Measurements from ENCODE around the gene HSF4.
A peak's percentile ranks its signal among the peaks of the same experiment; 100 is the strongest.

Gene HSF4

GRCh38 chr16:67169011-67169451 is 4.5 kb downstream of the HSF4 start:
- no peak for DNase-seq

DNA sequence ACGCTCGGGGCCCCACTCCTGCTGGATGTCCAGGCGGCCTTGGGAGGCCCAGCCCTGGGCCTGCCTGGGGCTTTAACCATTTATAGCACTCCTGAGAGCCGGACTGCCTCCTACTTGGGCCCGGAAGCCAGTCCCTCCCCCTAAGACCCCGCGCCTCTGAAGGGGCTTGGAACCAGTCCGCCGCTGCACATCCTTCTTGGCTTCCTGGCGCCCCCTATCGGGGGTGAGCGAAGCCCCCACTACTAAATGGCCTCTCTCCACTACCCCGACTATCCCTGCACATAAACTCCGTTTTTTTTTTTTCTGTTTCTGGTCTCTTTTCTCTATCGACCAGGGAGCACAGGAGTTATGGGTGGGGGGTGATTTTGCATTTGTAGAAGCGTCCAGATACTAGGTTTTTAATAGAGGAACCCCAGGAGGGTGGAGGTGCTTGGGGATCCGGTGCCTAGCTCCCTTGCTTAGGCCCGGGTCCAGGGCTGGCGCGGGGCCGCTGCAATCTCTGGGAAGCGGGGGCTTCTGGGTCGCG is 5.2 kb downstream of the HSF4 start:
- DNase-seq: no peak

GRCh38 chr16:67170168-67170948 is 5.8 kb downstream of the HSF4 start, which contains the start of gene NOL3:
Gene NOL3, plus strand, starts transcription at chr16:67170538.
- DNase-seq: no peak

GRCh38 chr16:67170949-67171649 is 6.6 kb downstream of the HSF4 start:
- no peak for DNase-seq

GRCh38 chr16:67173323-67173722 is 8.8 kb downstream of the HSF4 start:
- DNase-seq: no peak

DNA sequence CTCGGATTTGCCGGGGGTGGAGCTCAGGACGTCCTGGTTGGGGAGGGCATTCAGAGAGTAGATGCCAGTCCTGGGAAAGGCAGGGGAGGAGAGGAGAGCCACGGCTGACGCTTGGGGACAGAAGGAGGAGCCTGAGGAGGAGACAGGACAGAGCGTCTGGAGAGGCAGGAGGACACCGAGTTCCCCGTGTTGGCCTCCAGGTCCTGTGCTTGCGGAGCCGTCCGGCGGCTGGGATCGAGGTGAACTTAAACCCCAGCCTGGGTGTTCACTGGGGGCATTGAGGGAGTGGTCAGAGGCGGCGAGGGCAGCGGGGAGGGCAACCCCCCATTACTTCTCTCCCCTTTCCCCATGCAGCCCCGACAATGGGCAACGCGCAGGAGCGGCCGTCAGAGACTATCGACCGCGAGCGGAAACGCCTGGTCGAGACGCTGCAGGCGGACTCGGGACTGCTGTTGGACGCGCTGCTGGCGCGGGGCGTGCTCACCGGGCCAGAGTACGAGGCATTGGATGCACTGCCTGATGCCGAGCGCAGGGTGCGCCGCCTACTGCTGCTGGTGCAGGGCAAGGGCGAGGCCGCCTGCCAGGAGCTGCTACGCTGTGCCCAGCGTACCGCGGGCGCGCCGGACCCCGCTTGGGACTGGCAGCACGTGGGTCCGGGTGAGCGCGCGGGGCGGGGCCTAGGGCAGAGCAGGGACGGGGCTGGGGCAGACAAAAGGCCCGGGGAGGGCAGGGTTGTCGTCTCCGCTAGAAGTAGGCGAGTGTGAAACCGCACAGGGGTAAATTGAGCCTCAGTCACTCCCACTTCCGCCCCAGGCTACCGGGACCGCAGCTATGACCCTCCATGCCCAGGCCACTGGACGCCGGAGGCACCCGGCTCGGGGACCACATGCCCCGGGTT is 9.5 kb downstream of the HSF4 start:
- peak; percentile 67 for DNase-seq

DNA sequence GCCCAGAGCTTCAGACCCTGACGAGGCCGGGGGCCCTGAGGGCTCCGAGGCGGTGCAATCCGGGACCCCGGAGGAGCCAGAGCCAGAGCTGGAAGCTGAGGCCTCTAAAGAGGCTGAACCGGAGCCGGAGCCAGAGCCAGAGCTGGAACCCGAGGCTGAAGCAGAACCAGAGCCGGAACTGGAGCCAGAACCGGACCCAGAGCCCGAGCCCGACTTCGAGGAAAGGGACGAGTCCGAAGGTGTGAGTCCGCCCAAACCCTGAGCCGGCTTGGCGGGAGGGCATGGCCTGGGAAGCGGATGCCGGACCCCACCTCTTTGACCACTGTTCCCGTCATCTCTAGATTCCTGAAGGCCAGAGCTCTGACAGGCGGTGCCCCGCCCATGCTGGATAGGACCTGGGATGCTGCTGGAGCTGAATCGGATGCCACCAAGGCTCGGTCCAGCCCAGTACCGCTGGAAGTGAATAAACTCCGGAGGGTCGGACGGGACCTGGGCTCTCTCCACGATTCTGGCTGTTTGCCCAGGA is 10.2 kb downstream of the HSF4 start:
- DNase-seq: no peak

DNA sequence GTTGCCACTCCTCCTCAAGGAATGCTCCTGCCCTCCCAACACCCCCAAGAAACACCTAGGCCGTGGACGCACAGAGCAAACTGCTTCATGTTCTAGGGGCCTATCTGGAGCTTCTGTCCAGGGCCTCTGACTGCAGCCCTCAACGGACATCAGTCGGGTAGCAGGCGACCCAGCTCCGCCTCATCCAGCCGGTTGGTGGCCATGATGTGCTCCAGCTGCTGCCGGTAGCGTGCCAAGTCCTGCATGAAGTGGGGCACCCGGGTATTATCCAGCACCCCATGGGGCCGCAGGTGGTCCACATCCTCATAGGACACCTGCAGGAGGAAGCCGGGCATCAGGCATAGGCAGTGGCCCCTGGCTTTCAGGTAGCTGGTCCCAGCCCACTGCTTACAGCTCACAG is 12.1 kb downstream of the HSF4 start:
- DNase-seq: no peak

GRCh38 chr16:67177743-67178699 is 13.5 kb downstream of the HSF4 start:
- DNase-seq: peak; percentile 66

- DNase-seq: no peak
These were observed 15.0 kb downstream of the HSF4 start for GRCh38 chr16:67179421-67180080.

GRCh38 chr16:67180166-67180565 is 15.6 kb downstream of the HSF4 start:
- DNase-seq: no peak

GRCh38 chr16:67181346-67181745 is 16.8 kb downstream of the HSF4 start:
- DNase-seq: no peak

GRCh38 chr16:67182288-67182687 is 17.7 kb downstream of the HSF4 start:
- DNase-seq: no peak

DNA sequence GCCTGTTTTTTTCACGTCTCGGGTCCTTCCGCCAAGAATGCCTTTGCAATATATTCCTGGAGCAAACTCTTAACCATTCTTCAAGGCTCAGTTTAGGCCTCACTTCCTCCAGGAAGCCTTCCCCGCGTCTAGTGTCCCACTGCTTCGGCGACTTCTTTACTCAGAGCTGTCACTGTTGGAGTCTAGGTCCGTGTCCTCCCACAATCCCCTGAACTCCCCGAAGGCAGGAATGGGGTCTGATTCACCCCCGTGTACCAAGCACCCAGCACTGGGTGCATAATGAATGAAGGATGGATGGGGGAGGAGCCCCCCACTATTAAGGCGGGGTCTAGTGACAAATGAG is 18.7 kb downstream of the HSF4 start:
- no peak for DNase-seq

GRCh38 chr16:67183627-67184452 is 19.3 kb downstream of the HSF4 start, which contains the start of gene MATCAP1:
Gene MATCAP1, minus strand, starts transcription at chr16:67183963. Its CDS starts 3,353 bp downstream, at chr16:67180610.
- peak; percentile 97 for DNase-seq

DNA sequence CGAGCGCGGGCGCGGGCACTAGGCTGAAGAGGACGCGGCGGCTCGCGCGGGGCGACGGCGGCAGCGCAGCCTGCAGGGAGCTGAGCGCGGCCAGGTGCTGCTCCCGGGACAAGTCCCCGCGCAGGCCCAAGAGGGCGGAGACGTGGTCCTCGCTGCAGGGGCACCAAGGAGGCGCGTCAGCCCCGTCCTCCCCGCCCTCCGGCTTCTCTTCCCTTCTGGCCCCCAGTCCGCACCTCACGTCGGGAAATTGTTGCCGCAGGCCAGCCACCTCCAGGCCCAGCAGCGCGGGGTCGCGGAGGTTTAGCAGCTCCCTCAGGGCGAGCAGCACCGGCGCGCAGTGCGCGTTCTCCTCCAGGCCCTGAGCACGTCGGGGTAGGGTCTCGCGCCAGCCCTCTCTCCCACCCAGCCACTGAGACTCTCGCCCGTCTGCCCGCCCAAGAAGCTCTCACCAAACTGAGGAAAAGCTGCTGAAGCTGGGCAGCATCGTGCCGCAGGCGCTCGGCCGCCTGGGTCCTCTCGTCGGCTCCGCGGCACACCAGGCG is 20.0 kb downstream of the HSF4 start:
- DNase-seq: no peak

- DNase-seq: peak; percentile 72
These were observed 20.6 kb downstream of the HSF4 start for GRCh38 chr16:67184995-67185650.

DNA sequence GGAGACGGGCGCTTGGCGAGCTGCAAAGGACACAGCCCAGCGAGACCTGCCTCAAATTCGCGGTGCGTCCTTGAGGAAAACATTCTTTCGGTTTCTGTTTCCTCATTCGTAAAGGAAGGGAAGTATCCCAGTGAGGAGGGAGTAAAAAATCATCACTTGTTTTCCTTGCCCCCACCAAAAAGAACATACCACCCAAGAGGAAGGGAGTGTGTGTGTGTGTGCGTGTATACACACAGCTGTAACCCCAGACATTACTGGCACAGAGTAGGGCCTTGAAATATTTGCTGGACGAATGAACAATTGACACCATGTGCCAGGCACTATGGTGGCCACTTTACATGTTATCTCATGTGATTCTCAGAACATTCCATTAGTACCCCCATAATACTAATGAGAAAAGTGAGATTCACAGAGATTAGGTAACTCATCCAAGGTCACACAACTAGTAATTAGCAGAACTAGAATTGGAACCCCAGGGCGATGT is 21.1 kb downstream of the HSF4 start:
- DNase-seq: no peak

- no peak for DNase-seq
These were observed 22.0 kb downstream of the HSF4 start for GRCh38 chr16:67186550-67186950.

Data from CD4-positive, alpha-beta T cell treated with Interleukin-4 for 4 hours (primary cell).